H1 (cell line): Measurements from ENCODE around the gene SBK1. TPM values are rescaled to one million over a fixed set of nuclear protein-coding genes. Genes with fewer than 3 reads are reported as not detected.

ENCODE experiments used
- CBX8 ChIP-seq: fragments of 300-800, 300-1000 bp; sonication (generic); IDR thresholded peaks from 2 replicates; pipeline ENCODE4 v1.7.1; 2016; ENCODE audit warnings: low read depth, low read length, borderline replicate concordance
- CHD7 ChIP-seq: fragments of 300-600 bp; sonication (generic); IDR thresholded peaks from 2 replicates; pipeline ENCODE4 v1.7.1; 2012; ENCODE audit warnings: low read length, moderate library complexity, mild to moderate bottlenecking, inconsistent platforms; ENCODE audit not compliant: insufficient replicate concordance
- CTCF ChIP-seq, 3 experiments: IDR thresholded peaks; 1 replicate in 2 of 3; 2 replicates in 1 of 3; pipeline versions ENCODE4 v1.5.1 to v1.6.1; 2011; ENCODE audit warnings: low read length in 3 of 3, mild to moderate bottlenecking in 3 of 3, inconsistent platforms in 2 of 3, low read depth in 1 of 3, moderate library complexity in 1 of 3; ENCODE audit not compliant: insufficient read depth in 1 of 3; ENCODE audit errors: control extremely low read depth in 1 of 3
- EZH2 ChIP-seq: fragments of 200-600 bp; sonication (generic); IDR thresholded peaks from 2 replicates; pipeline ENCODE4 v1.7.1; 2012; ENCODE audit warnings: low read depth, mild to moderate bottlenecking, moderate library complexity, low read length, inconsistent platforms; ENCODE audit not compliant: severe bottlenecking
- NRF1 ChIP-seq: IDR thresholded peaks from 2 replicates; pipeline ENCODE4 v1.6.1; 2011; ENCODE audit warnings: mild to moderate bottlenecking, low read depth, low read length, improper control_type of control experiment
- TBP ChIP-seq: IDR thresholded peaks from 2 replicates; pipeline ENCODE4 v1.6.1; 2011; ENCODE audit warnings: low read depth, low read length, improper control_type of control experiment
- TEAD4 ChIP-seq: IDR thresholded peaks from 2 replicates; pipeline ENCODE4 v1.6.1; 2012; ENCODE audit warnings: low read depth, low read length, inconsistent platforms, mixed read lengths
- YY1 ChIP-seq: IDR thresholded peaks from 2 replicates; pipeline ENCODE4 v1.6.1; 2011; ENCODE audit warnings: low read depth, mild to moderate bottlenecking, low read length
- polyA plus RNA-seq, 7 experiments: library from polyadenylated mRNA; depleted of rRNA in 3 of 7; stranded (reverse) in 5 of 7; unstranded in 2 of 7; fragments of >200 nt in 5 of 7; fragments of 200-250 nt in 2 of 7; gene quantifications; 1 replicate in 5 of 7; 2 replicates in 1 of 7; 4 replicates in 1 of 7; pipeline versions ENCODE4 v1.2.1 to v1.2.3, GENCODE V29; 2011 to 2013; ENCODE audit warnings: missing spikeins in 2 of 7, mixed read lengths in 2 of 7
- total RNA-seq: library from RNA; stranded (reverse); fragmentation: NEBNext Ultra II Directional; extraction: Animal tissue kit (Norgen Biotek cat#: 25700); gene quantifications from 2 replicates; pipeline ENCODE4 v1.2.1, GENCODE V29; 2021

Gene SBK1
- total and polyA plus RNA-seq, 2 of the 8 experiments (the other 6 are each of a cell fraction or from before 2014, with no cell fraction given): 18.2 to 73.9 TPM

GRCh38 chr16:28313587-28313986, 21.3 kb downstream of the SBK1 start (continued):
- TF ChIP-seq CHD7 (no peak), TEAD4 (no peak), EZH2 (no peak), CBX8 (no peak), TBP (no peak), YY1 (no peak), NRF1 (no peak), CTCF (IDR thresholded peaks at IDR 0.05; ENCODE audit: control extremely low read depth in 1 of 3, insufficient read depth in 1 of 3, low read depth in 1 of 3, low read length in 3 of 3) (no peak)
